GM18951 (cell line): ENCODE measurements around the gene SMIM5.

Experiments
- POLR2A ChIP-seq: IDR thresholded peaks from 4 replicates; pipeline ENCODE4 v1.6.1; 2011; ENCODE audit warnings: mild to moderate bottlenecking; ENCODE audit not compliant: insufficient read length, insufficient read depth; ENCODE audit errors: extremely low read depth
- in situ Hi-C: fragments of 300-500 bp; cut with MboI; formaldehyde crosslinking; loops from one replicate; pipeline ENCODE4 v1.12.0; 2022; ENCODE audit warnings: low sequenced_read_pairs, mixed read lengths, inconsistent platforms; ENCODE audit not compliant: unreplicated experiment

The SMIM5 gene

GRCh38 chr17:75635610-75636202 lies 2.5 kb downstream of the SMIM5 start:
- in situ Hi-C loops: loop anchor here (5.0 kb wide), 1 partner anchor 122 kb away; no protein-coding TSS in a partner anchor
- no peak for TF ChIP-seq POLR2A

DNA sequence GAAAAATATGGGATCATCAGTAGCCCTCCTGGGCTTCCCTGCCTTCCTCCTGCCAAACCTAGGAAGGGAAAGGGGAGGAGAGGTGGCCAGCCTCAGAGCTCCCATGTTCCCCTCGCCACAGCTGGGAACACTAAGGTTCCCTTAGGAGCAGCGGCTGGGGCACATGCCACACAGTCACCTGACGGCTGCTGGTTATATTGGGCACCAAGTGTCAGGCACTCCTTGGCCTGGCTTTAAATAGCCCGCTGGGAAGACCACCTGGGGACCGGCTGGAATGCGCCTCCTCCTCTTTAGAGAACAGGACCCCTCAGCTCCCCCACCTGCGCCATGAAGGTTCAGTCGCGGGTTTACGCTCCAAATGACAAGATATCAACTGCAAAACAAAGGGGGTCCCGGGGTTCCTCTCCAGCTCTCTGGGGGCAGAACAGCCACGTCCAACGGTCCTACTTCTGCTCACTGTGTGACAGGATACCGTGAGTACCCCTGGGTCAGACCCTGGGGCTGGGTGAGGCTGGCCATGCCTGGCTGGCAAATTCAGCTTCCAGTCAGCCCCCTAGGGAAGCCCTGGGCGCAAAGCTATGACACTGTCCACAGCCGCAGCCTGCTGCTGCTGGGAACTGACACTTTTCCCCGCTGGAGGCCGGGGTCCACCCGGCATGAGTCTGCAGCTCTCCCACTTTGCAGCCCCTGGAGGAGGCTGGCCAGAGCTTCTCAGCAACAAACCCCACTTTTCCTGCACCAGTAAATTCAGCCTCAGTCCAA lies 3.3 kb downstream of the SMIM5 start:
- no peak for TF ChIP-seq POLR2A
- in situ Hi-C loops: loop anchor here (5.0 kb wide), 1 partner anchor 121 kb away; no protein-coding TSS in a partner anchor

DNA sequence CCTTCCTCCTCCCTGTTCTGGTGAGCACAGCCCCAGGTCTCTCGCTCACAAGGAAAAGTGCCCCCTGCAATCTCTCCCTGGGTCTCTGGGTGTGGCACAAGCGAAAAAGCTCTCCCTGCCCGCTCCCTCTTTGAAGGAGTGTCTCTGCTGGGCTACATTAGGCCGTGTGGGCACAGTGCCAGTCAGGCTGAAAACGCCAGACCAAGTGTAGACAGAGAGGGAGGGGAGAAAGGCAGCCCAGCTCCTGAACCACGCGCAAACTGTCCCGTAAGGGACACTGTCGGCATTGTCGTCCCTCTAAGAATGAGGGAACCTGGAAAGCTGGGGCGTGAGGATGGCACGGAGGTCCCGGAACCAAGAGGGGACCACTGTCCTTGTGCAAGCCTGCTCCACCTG lies 3.9 kb downstream of the SMIM5 start:
- in situ Hi-C loops: loop anchor here (5.0 kb wide), 1 partner anchor 120 kb away; no protein-coding TSS in a partner anchor
- no peak for TF ChIP-seq POLR2A

DNA sequence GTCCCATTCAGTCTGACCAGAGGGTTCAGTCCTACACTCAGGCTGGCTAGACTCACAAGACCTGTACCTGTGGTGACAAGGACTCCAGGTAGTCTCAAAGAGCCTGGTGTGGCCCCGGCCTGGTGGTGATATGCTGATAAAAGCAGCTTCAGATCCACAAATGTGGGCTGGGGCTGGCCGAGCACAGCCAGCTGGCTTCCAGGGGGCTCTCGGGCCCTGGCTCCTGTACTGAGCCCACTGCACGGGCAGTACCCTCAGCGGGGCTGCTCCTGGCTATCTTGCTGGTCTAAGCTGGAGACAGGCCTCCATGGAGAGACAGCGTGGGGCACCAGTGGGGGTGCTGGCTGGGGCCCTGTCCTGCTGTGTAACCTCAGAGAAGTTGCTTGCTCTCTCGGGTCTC lies 4.3 kb downstream of the SMIM5 start:
- in situ Hi-C loops: loop anchor here (5.0 kb wide), 1 partner anchor 120 kb away; no protein-coding TSS in a partner anchor
- TF ChIP-seq POLR2A: no peak

- in situ Hi-C loops: loop anchor here (5.0 kb wide), 1 partner anchor 119 kb away; no protein-coding TSS in a partner anchor
Measured at GRCh38 chr17:75638039-75638438, 4.8 kb downstream of the SMIM5 start.

- TF ChIP-seq POLR2A: no peak
- in situ Hi-C loops: loop anchor here (5.0 kb wide), 1 partner anchor 118 kb away; no protein-coding TSS in a partner anchor
Measured at GRCh38 chr17:75638893-75639292, 5.7 kb downstream of the SMIM5 start.

GRCh38 chr17:75639327-75639726 lies 6.1 kb downstream of the SMIM5 start:
- no peak for TF ChIP-seq POLR2A

DNA sequence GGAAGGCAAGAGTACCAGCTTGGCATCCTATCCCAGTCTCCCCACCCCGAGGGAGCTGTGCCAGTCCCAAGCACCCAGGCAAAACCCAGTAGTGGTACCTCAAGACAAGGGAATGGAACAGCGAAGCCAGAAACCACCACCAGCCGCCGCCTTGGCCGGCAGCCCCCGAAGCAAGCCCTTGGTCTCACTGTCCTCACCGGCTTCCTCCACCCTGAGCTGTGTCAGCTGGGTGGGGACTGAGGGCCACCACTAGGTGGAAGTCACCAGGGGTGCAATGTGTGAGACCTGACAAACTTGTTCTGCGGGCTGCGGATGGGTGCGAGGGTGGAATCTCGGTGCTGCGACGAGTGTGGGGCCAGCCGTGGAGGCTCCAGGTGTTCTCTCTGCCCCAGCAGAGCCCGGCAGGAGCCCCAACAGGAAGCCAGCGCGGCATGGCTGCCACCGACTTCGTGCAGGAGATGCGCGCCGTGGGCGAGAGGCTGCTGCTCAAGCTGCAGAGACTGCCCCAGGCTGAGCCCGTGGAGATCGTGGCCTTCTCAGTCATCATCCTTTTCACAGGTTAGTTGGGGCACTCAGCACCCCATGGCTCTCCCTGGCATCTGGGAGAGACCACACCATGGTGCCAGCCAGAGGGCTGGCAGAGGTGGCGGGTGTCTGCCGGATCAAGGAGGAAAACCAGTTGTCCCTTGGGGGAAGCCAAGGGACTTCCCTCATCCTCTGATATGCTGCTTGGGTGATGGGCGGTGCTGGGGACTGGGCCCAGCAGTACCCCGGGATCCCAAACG lies 6.7 kb downstream of the SMIM5 start:
- in situ Hi-C loops: loop anchor here (5.0 kb wide), 1 partner anchor 117 kb away; no protein-coding TSS in a partner anchor

More at GRCh38 chr17:75639327-75639726, 6.1 kb downstream of the SMIM5 start:
- in situ Hi-C loops: loop anchor here (5.0 kb wide), 1 partner anchor 118 kb away; no protein-coding TSS in a partner anchor

GRCh38 chr17:75640556-75641119 lies 7.4 kb downstream of the SMIM5 start:
- in situ Hi-C loops: no loop called here
- no peak for TF ChIP-seq POLR2A

More for the DNA sequence above, 6.7 kb downstream of the SMIM5 start:
- TF ChIP-seq POLR2A: no peak

- no peak for TF ChIP-seq POLR2A
- in situ Hi-C loops: no loop called here
Measured at GRCh38 chr17:75641343-75641742, 8.1 kb downstream of the SMIM5 start.

GRCh38 chr17:75642182-75642783 lies 9.0 kb downstream of the SMIM5 start:
- no peak for TF ChIP-seq POLR2A
- in situ Hi-C loops: no loop called here

DNA sequence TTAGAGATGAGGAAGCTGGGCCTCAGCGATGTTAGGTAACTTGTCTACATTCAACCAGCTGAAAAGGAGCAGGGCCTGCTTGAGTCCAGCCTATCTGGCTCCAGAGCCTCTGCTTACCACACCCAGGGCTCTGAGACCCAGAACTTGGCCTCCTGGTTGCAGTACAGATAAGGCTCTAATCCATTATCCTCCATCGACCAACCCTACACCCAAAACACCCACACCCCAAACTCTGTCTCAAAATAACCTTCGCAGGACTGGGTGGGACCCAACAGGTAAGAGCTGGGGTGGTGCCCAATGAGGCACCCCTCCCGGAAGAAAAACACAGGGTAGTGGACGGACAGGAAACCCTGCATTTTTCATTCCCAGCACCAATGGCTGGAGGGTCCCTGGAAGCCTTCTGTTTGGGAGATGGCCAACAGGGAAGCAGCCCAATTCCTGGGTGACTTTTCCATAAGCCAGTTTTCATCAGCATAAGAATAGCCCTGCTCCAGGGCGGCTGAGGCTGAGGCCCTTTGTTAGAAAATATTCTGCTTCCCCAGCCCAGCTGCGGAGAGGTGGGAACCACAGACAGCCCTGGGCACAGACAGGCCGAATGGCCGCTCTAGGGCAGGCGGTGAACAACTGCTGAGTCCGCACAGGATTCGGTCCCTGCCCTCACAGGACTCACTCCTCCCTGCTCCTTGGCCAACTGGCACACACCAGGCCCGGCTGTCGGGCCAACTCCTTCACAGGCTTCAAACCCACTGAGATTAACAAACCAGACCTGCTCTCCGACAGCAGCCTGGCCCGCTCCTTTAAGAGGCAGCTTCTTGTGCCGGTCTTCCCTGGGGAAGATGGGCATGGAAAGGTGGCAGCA lies 9.8 kb downstream of the SMIM5 start:
- TF ChIP-seq POLR2A: no peak
- in situ Hi-C loops: no loop called here
